SK-N-SH (cell line): ENCODE measurements around the gene ZG16. TPM values are rescaled to one million over a fixed set of nuclear protein-coding genes. Genes with fewer than 3 reads are reported as not detected.
A peak's percentile ranks its signal among the peaks of the same experiment; 100 is the strongest.

ENCODE experiments used
- CTCF ChIA-PET: fragments of 300-600, 350-600 bp; formaldehyde crosslinking; extraction: SDS; loops from one replicate; lab custom pipeline; 2021; lab: Yijun Ruan, JAX
- POLR2A ChIA-PET: fragments of 350-600 bp; sonication (Branson Sonifier 250); formaldehyde crosslinking; extraction: SDS; loops from one replicate; lab custom pipeline; 2020; ENCODE audit warnings: antibody characterized with exemption, inconsistent platforms; lab: Yijun Ruan, JAX
- DNase-seq: peaks from one replicate; pipeline ENCODE4 v3.0.0; 2012
- H2AFZ ChIP-seq: fragments of 200-600 bp; sonication (generic); 2 replicates; pipeline ENCODE4 v1.8.1; 2016; ENCODE audit warnings: antibody characterized with exemption, mild to moderate bottlenecking, low read depth
- H3F3A ChIP-seq: fragments of 200-600 bp; sonication (generic); replicated peaks from 2 replicates; pipeline ENCODE3; 2016; ENCODE audit warnings: antibody characterized with exemption, mild to moderate bottlenecking; ENCODE audit not compliant: insufficient read depth
- H3K27ac ChIP-seq, 2 experiments: fragments of 200-500 bp in 1 of 2; fragments of 200-600 bp in 1 of 2; sonication (Bioruptor generic) in 1 of 2; sonication (generic), shearing (Covaris generic) in 1 of 2; 2 replicates each; pipeline versions ENCODE4 v1.5.1 to v1.6.1; 2014 to 2016; ENCODE audit warnings: low read depth in 2 of 2, inconsistent platforms in 1 of 2, low read length in 1 of 2, mild to moderate bottlenecking in 1 of 2, mixed read lengths in 1 of 2
- H3K27me3 ChIP-seq: fragments of 200-600 bp; sonication (generic), shearing (Covaris generic); 2 replicates; pipeline ENCODE4 v1.6.1; 2016; ENCODE audit warnings: mixed run types; ENCODE audit not compliant: insufficient read depth
- H3K36me3 ChIP-seq, 2 experiments: fragments of 200-500 bp in 1 of 2; fragments of 200-600 bp in 1 of 2; sonication (Bioruptor generic) in 1 of 2; sonication (generic) in 1 of 2; replicated peaks in 1 of 2; 2 replicates each; pipeline versions ENCODE3 to v1.5.1; 2014 to 2016; ENCODE audit warnings: low read length in 1 of 2, mild to moderate bottlenecking in 1 of 2; ENCODE audit not compliant: insufficient read depth in 2 of 2, control insufficient read depth in 1 of 2
- H3K4me1 ChIP-seq, 2 experiments: fragments of 200-500 bp in 1 of 2; fragments of 200-600 bp in 1 of 2; sonication (Bioruptor generic) in 1 of 2; sonication (generic), shearing (Covaris generic) in 1 of 2; 2 replicates each; pipeline versions ENCODE4 v1.5.1 to v1.6.1; 2014 to 2016; ENCODE audit warnings: low read depth in 1 of 2, low read length in 1 of 2, mixed run types in 1 of 2; ENCODE audit not compliant: insufficient read depth in 2 of 2, control insufficient read depth in 1 of 2
- H3K4me2 ChIP-seq: fragments of 200-600 bp; sonication (generic), shearing (Covaris generic); 2 replicates; pipeline ENCODE4 v1.6.1; 2017; ENCODE audit warnings: mixed run types
- H3K4me3 ChIP-seq, 2 experiments: fragments of 200-500 bp in 1 of 2; fragments of 200-600 bp in 1 of 2; sonication (Bioruptor generic) in 1 of 2; sonication (generic), shearing (Covaris generic) in 1 of 2; 2 replicates each; pipeline versions ENCODE4 v1.5.1 to v1.8.1; 2014 to 2016; ENCODE audit warnings: low read depth in 2 of 2, inconsistent platforms in 1 of 2, low read length in 1 of 2, mild to moderate bottlenecking in 1 of 2, mixed read lengths in 1 of 2, moderate library complexity in 1 of 2
- H3K79me2 ChIP-seq: fragments of 200-600 bp; sonication (generic); 2 replicates; pipeline ENCODE4 v1.8.1; 2017; ENCODE audit warnings: mild to moderate bottlenecking; ENCODE audit not compliant: insufficient read depth
- H3K9ac ChIP-seq: fragments of 200-600 bp; sonication (generic); 2 replicates; pipeline ENCODE4 v1.6.1; 2017; ENCODE audit warnings: mixed run types
- H3K9me2 ChIP-seq: fragments of 200-600 bp; sonication (generic); 2 replicates; pipeline ENCODE4 v1.6.1; 2017; ENCODE audit warnings: mixed run types
- H3K9me3 ChIP-seq: fragments of 200-600 bp; sonication (generic); 2 replicates; pipeline ENCODE4 v1.6.1; 2017; ENCODE audit warnings: mixed run types, mild to moderate bottlenecking, moderate library complexity
- H4K20me1 ChIP-seq: fragments of 200-600 bp; sonication (generic); 2 replicates; pipeline ENCODE4 v1.6.1; 2017; ENCODE audit warnings: mild to moderate bottlenecking, mixed run types; ENCODE audit not compliant: insufficient read depth
- CHD2 ChIP-seq: fragments of 150-350 bp; IDR thresholded peaks from 2 replicates; pipeline ENCODE4 v1.6.1; 2018; ENCODE audit warnings: low read length; ENCODE audit not compliant: partially characterized antibody
- CTCF ChIP-seq: fragments of 200-600 bp; sonication (generic); IDR thresholded peaks from 2 replicates; pipeline ENCODE4 v1.6.1; 2017; ENCODE audit warnings: antibody characterized with exemption, mild to moderate bottlenecking, moderate library complexity
- ELF1 ChIP-seq: IDR thresholded peaks from 2 replicates; pipeline ENCODE4 v1.4.0; 2012
- EP300 ChIP-seq, 2 experiments: IDR thresholded peaks; 2 replicates each; pipeline versions ENCODE4 v1.4.0 to v1.6.1; 2012; ENCODE audit warnings: borderline replicate concordance in 1 of 2, low read depth in 1 of 2, low read length in 1 of 2
- EZH2phosphoT487 ChIP-seq: fragments of 200-600 bp; sonication (generic); IDR thresholded peaks from 2 replicates; pipeline ENCODE4 v1.6.1; 2017; ENCODE audit warnings: low read depth, mixed run types, mild to moderate bottlenecking, antibody characterized with exemption, moderate library complexity, borderline replicate concordance
- FOSL2 ChIP-seq: IDR thresholded peaks from 2 replicates; pipeline ENCODE4 v1.4.0; 2012; ENCODE audit warnings: low read depth, mild to moderate bottlenecking, moderate library complexity, borderline replicate concordance
- FOXM1 ChIP-seq: IDR thresholded peaks from 2 replicates; pipeline ENCODE4 v1.4.0; 2012; ENCODE audit warnings: low read depth, mild to moderate bottlenecking
- GABPA ChIP-seq: IDR thresholded peaks from 2 replicates; pipeline ENCODE4 v1.4.0; 2012; ENCODE audit warnings: low read depth, mild to moderate bottlenecking
- GATA2 ChIP-seq: sonication (generic); formaldehyde crosslinking; IDR thresholded peaks from 2 replicates; pipeline ENCODE4 v1.5.0; 2020; ENCODE audit warnings: mild to moderate bottlenecking, missing genetic modification reagents
- JUND ChIP-seq: IDR thresholded peaks from 2 replicates; pipeline ENCODE4 v1.4.0; 2012
- MAX ChIP-seq: IDR thresholded peaks from 2 replicates; pipeline ENCODE4 v1.4.0; 2012; ENCODE audit warnings: low read depth
- NFIC ChIP-seq: IDR thresholded peaks from 2 replicates; pipeline ENCODE4 v1.4.0; 2012; ENCODE audit warnings: borderline replicate concordance
- POLR2AphosphoS5 ChIP-seq: IDR thresholded peaks from 2 replicates; pipeline ENCODE4 v1.6.1; 2012; ENCODE audit warnings: low read depth, low read length
- RAD21 ChIP-seq: IDR thresholded peaks from 2 replicates; pipeline ENCODE4 v1.6.1; 2012; ENCODE audit warnings: mild to moderate bottlenecking, low read length
- RCOR1 ChIP-seq: fragments of 150-350 bp; IDR thresholded peaks from 2 replicates; pipeline ENCODE4 v1.6.1; 2017; ENCODE audit warnings: antibody characterized with exemption, low read length
- REST ChIP-seq: IDR thresholded peaks from 2 replicates; pipeline ENCODE4 v1.6.1; 2012; ENCODE audit warnings: mild to moderate bottlenecking, low read depth, low read length, moderate library complexity
- SIN3A ChIP-seq: IDR thresholded peaks from 2 replicates; pipeline ENCODE4 v1.6.1; 2012; ENCODE audit warnings: low read depth, mild to moderate bottlenecking, low read length, moderate library complexity, borderline replicate concordance
- SMC3 ChIP-seq: IDR thresholded peaks from 2 replicates; pipeline ENCODE4 v1.6.1; 2012; ENCODE audit warnings: low read depth, low read length, improper control_type of control experiment
- TAF1 ChIP-seq: IDR thresholded peaks from 2 replicates; pipeline ENCODE4 v1.6.1; 2012; ENCODE audit warnings: low read depth, mild to moderate bottlenecking, low read length, moderate library complexity, borderline replicate concordance
- TCF12 ChIP-seq: IDR thresholded peaks from 2 replicates; pipeline ENCODE4 v1.4.0; 2012
- TEAD4 ChIP-seq: IDR thresholded peaks from 2 replicates; pipeline ENCODE4 v1.4.0; 2012; ENCODE audit warnings: mild to moderate bottlenecking, borderline replicate concordance; ENCODE audit not compliant: insufficient read depth
- USF1 ChIP-seq: IDR thresholded peaks from 2 replicates; pipeline ENCODE4 v1.4.0; 2012; ENCODE audit warnings: low read depth, borderline replicate concordance
- USF2 ChIP-seq: fragments of 150-350 bp; IDR thresholded peaks from 2 replicates; pipeline ENCODE4 v1.6.1; 2017; ENCODE audit warnings: antibody characterized with exemption, low read length, low read depth, borderline replicate concordance
- YY1 ChIP-seq: IDR thresholded peaks from 2 replicates; pipeline ENCODE4 v1.4.0; 2012; ENCODE audit warnings: low read depth, mild to moderate bottlenecking
- WGBS: methylation state at CpG from one replicate; pipeline ENCODE4 v1.1.6; 2017; ENCODE audit warnings: low lambda C conversion rate; 5-methylcytosine and 5-hydroxymethylcytosine counted together
- polyA plus RNA-seq, 3 experiments: library from polyadenylated mRNA; depleted of rRNA; stranded (reverse); fragments of >200 nt; gene quantifications; 2 replicates each; pipeline ENCODE4 v1.2.3, GENCODE V29; 2012

ZG16 gene
- polyA plus RNA-seq, 1 of the 3 experiments (the other 2 are of a cell fraction) = not detected

GRCh38 chr16:29821643-29822115 is 43.6 kb downstream of the ZG16 start:
- WGBS = 47% methylated on average over 4 of the region's 7 CpGs

More at GRCh38 chr16:29821643-29822115, 43.6 kb downstream of the ZG16 start:
- Histone ChIP-seq H4K20me1 (no peaks in the 10 kb centered on the region), H3K79me2 (peaks cover 86% of the 10 kb centered on the region), H3F3A (peaks cover 58% of the 10 kb centered on the region), H3K27me3 (no peaks in the 10 kb centered on the region), H3K36me3 (peaks cover 6 to 19% of the 10 kb centered on the region in 2 experiments), H3K4me3 (peak overlapping the region; percentile 59 to 93; a peak in 3 of 4 replicates), H3K9ac (peak overlapping the region; percentile 72), H3K4me2 (peak overlapping the region; percentile 86), H3K9me2 (no peaks in the 10 kb centered on the region), H2AFZ (no peak overlapping the region), H3K9me3 (no peaks in the 10 kb centered on the region), H3K4me1 (peaks cover 36 to 41% of the 10 kb centered on the region in 2 experiments; a peak in 3 of 4 replicates), H3K27ac (peak overlapping the region; percentile 44 to 97)
- ChIA-PET CTCF (interaction anchor here (1.0 to 14.0 kb wide), 2 partner anchors 25 to 229 kb away, joined by 3 to 129 read pairs; no protein-coding TSS in a partner anchor), POLR2A (interaction anchor here (0.8 kb wide), 1 partner anchor 27 kb away, joined by 3 read pairs; no protein-coding TSS in a partner anchor)
- no peak for TF ChIP-seq USF1
- 0 out of 2 replicates have a peak, but pooled peaks have one; percentile 5 for TF ChIP-seq REST
- TF ChIP-seq USF2 = no peak
- TF ChIP-seq ELF1 = no peak; the same call in 1 of the 2 replicates
- TF ChIP-seq SMC3 = no peak
- TF ChIP-seq YY1 = no peak
- TF ChIP-seq SIN3A = 0 out of 2 replicates have a peak, but pooled peaks have one; percentile 41
- 0 out of 2 replicates have a peak, but pooled peaks have one; percentile 30 for TF ChIP-seq MAX
- TF ChIP-seq TCF12 = 0 out of 2 replicates have a peak, but pooled peaks have one; percentile 47
- no peak for TF ChIP-seq RCOR1
- no peak for TF ChIP-seq FOXM1
- TF ChIP-seq CHD2 = no peak
- TF ChIP-seq JUND = peak; percentile 50; the same call in 1 of the 2 replicates
- TF ChIP-seq GABPA = no peak
- no peak for TF ChIP-seq GATA2 (CRISPR knock-in tag)
- 0 out of 4 replicates have a peak, but pooled peaks of 1 of the 2 experiments have one; percentile 5 for TF ChIP-seq EP300 (IDR thresholded peaks at IDR 0.05; ENCODE audit: borderline replicate concordance in 1 of 2, low read depth in 1 of 2, low read length in 1 of 2)
- no peak for TF ChIP-seq CTCF
- TF ChIP-seq RAD21 = no peak
- TF ChIP-seq POLR2AphosphoS5 = no peak
- TF ChIP-seq NFIC = no peak
- no peak for TF ChIP-seq TAF1
- no peak for TF ChIP-seq EZH2phosphoT487
- no peak for TF ChIP-seq TEAD4
- peak; percentile 61; the same call in 1 of the 2 replicates for TF ChIP-seq FOSL2
- DNase-seq = no peak
